H9 (cell line): ENCODE data around the gene KIF6. TPM values are rescaled to one million over a fixed set of nuclear protein-coding genes. Genes with fewer than 3 reads are reported as not detected.

Experiments used
- DNase-seq: peaks from one replicate; pipeline ENCODE4 v3.0.0-alpha.2; 2017
- H2AFZ ChIP-seq: one replicate; pipeline ENCODE4 v1.6.1; 2013; ENCODE audit warnings: mild to moderate bottlenecking, low read length, control low read depth, moderate library complexity
- H2AK5ac ChIP-seq: 2 replicates; pipeline ENCODE4 v1.6.1; 2013; ENCODE audit warnings: low read length, control low read depth, mixed read lengths; ENCODE audit not compliant: insufficient read length
- H2BK120ac ChIP-seq: one replicate; pipeline ENCODE4 v1.6.1; 2013; ENCODE audit warnings: low read depth, mild to moderate bottlenecking, low read length, control low read depth, inconsistent platforms; ENCODE audit not compliant: poor library complexity, severe bottlenecking
- H2BK12ac ChIP-seq: 2 replicates; pipeline ENCODE4 v1.6.1; 2013; ENCODE audit warnings: low read length, control low read depth, mixed read lengths, low read depth; ENCODE audit not compliant: insufficient read length
- H2BK15ac ChIP-seq: 2 replicates; pipeline ENCODE4 v1.6.1; 2013; ENCODE audit warnings: low read depth, low read length, control low read depth
- H2BK20ac ChIP-seq: one replicate; pipeline ENCODE4 v1.6.1; 2013; ENCODE audit warnings: low read depth, mild to moderate bottlenecking, low read length, control low read depth, inconsistent platforms; ENCODE audit not compliant: poor library complexity, severe bottlenecking
- H2BK5ac ChIP-seq: 2 replicates; pipeline ENCODE4 v1.6.1; 2013; ENCODE audit warnings: low read length, control low read depth, mixed read lengths; ENCODE audit not compliant: insufficient read length
- H3K14ac ChIP-seq: 2 replicates; pipeline ENCODE4 v1.6.1; 2013; ENCODE audit warnings: low read length, control low read depth; ENCODE audit not compliant: insufficient read depth
- H3K18ac ChIP-seq: 2 replicates; pipeline ENCODE4 v1.6.1; 2013; ENCODE audit warnings: low read depth, mild to moderate bottlenecking, mixed read lengths, low read length, control low read depth; ENCODE audit not compliant: insufficient read length
- H3K23ac ChIP-seq: 2 replicates; pipeline ENCODE4 v1.6.1; 2013; ENCODE audit warnings: low read length, control low read depth, mixed read lengths, low read depth; ENCODE audit not compliant: insufficient read length
- H3K23me2 ChIP-seq: 2 replicates; pipeline ENCODE4 v1.6.1; 2013; ENCODE audit warnings: low read depth, mild to moderate bottlenecking, mixed read lengths, low read length, control low read depth; ENCODE audit not compliant: insufficient read length, poor library complexity, severe bottlenecking
- H3K27ac ChIP-seq: 2 replicates; pipeline ENCODE4 v1.5.1; 2013; ENCODE audit warnings: low read length, control low read depth, mixed read lengths, low read depth; ENCODE audit not compliant: insufficient read length
- H3K27me3 ChIP-seq: 2 replicates; pipeline ENCODE4 v1.6.1; 2013; ENCODE audit warnings: low read length, control low read depth, inconsistent platforms; ENCODE audit not compliant: insufficient read depth
- H3K4ac ChIP-seq: 2 replicates; pipeline ENCODE4 v1.6.1; 2013; ENCODE audit warnings: low read depth, mild to moderate bottlenecking, control low read depth, inconsistent platforms, low read length, moderate library complexity
- H3K4me1 ChIP-seq: 2 replicates; pipeline ENCODE4 v1.6.1; 2013; ENCODE audit warnings: low read length, control low read depth, inconsistent platforms; ENCODE audit not compliant: insufficient read depth
- H3K4me2 ChIP-seq: 2 replicates; pipeline ENCODE4 v1.6.1; 2013; ENCODE audit warnings: low read length, control low read depth, mixed read lengths; ENCODE audit not compliant: insufficient read length, insufficient read depth
- H3K56ac ChIP-seq: 2 replicates; pipeline ENCODE4 v1.6.1; 2013; ENCODE audit warnings: low read depth, mild to moderate bottlenecking, mixed read lengths, low read length, control low read depth; ENCODE audit not compliant: insufficient read length
- H3K79me1 ChIP-seq: 2 replicates; pipeline ENCODE4 v1.6.1; 2013; ENCODE audit warnings: low read depth, mild to moderate bottlenecking, moderate library complexity, low read length, control low read depth, inconsistent platforms; ENCODE audit not compliant: insufficient read depth, poor library complexity, severe bottlenecking
- H3K79me2 ChIP-seq: 2 replicates; pipeline ENCODE4 v1.6.1; 2013; ENCODE audit warnings: low read length, control low read depth, inconsistent platforms; ENCODE audit not compliant: insufficient read depth
- H3K9ac ChIP-seq: 2 replicates; pipeline ENCODE4 v1.6.1; 2013; ENCODE audit warnings: low read length, control low read depth, mixed read lengths; ENCODE audit not compliant: insufficient read length; ENCODE audit errors: extremely low read depth
- H3K9me3 ChIP-seq: one replicate; pipeline ENCODE4 v1.6.1; 2013; ENCODE audit warnings: low read depth, low read length, inconsistent platforms; ENCODE audit not compliant: control insufficient read depth
- H3T11ph ChIP-seq: one replicate; pipeline ENCODE4 v1.6.1; 2013; ENCODE audit warnings: mild to moderate bottlenecking, low read length, control low read depth, inconsistent platforms
- H4K20me1 ChIP-seq: one replicate; pipeline ENCODE4 v1.6.1; 2013; ENCODE audit not compliant: control insufficient read depth, insufficient read length, insufficient read depth
- H4K5ac ChIP-seq: 2 replicates; pipeline ENCODE4 v1.6.1; 2013; ENCODE audit warnings: low read depth, mild to moderate bottlenecking, mixed read lengths, low read length, control low read depth; ENCODE audit not compliant: insufficient read length
- H4K8ac ChIP-seq: replicated peaks from 2 replicates; pipeline ENCODE4 v1.6.1; 2013; ENCODE audit warnings: low read length, control low read depth, mixed read lengths, low read depth; ENCODE audit not compliant: insufficient read length
- H4K91ac ChIP-seq: 2 replicates; pipeline ENCODE4 v1.6.1; 2013; ENCODE audit warnings: low read depth, mild to moderate bottlenecking, moderate library complexity, mixed read lengths, low read length, control low read depth; ENCODE audit not compliant: insufficient read length
- H3K27ac Mint-ChIP-seq, 3 experiments: 2 replicates in 2 of 3; 3 replicates in 1 of 3; pipeline ENCODE4 v1.8.0; 2020 to 2021; ENCODE audit warnings: mixed read lengths in 3 of 3, mild to moderate bottlenecking in 1 of 3, moderate library complexity in 1 of 3
- H3K27me3 Mint-ChIP-seq: 2 replicates; pipeline ENCODE4 v1.8.0; 2021; ENCODE audit warnings: low read depth, mild to moderate bottlenecking, moderate library complexity, mixed read lengths
- H3K36me3 Mint-ChIP-seq, 3 experiments: 2 replicates in 2 of 3; 3 replicates in 1 of 3; pipeline ENCODE4 v1.8.0; 2020 to 2021; ENCODE audit warnings: low read depth in 3 of 3, mixed read lengths in 3 of 3; ENCODE audit not compliant: insufficient read depth in 1 of 3
- H3K4me1 Mint-ChIP-seq, 2 experiments: 2 replicates each; pipeline ENCODE4 v1.8.0; 2020; ENCODE audit warnings: mixed read lengths in 2 of 2
- H3K4me3 Mint-ChIP-seq, 2 experiments: 2 replicates in 1 of 2; 3 replicates in 1 of 2; pipeline ENCODE4 v1.8.0; 2020 to 2021; ENCODE audit warnings: mild to moderate bottlenecking in 2 of 2, mixed read lengths in 2 of 2, moderate library complexity in 1 of 2
- H3K9me3 Mint-ChIP-seq, 2 experiments: 2 replicates in 1 of 2; 3 replicates in 1 of 2; pipeline ENCODE4 v1.8.0; 2020; ENCODE audit warnings: mild to moderate bottlenecking in 2 of 2, mixed read lengths in 2 of 2, moderate library complexity in 1 of 2
- WGBS: extraction: QIAGEN DNeasy Blood & Tissue Kit; methylation state at CpG from one replicate; pipeline ENCODE4 v1.1.7; 2013; ENCODE audit warnings: missing lambda C conversion rate, low lambda C conversion rate, mixed read lengths; ENCODE audit not compliant: insufficient read length; ENCODE audit errors: extremely low coverage; 5-methylcytosine and 5-hydroxymethylcytosine counted together
- total RNA-seq: library from RNA; stranded (reverse); gene quantifications from 2 replicates; pipeline ENCODE4 v1.2.1, GENCODE V29; 2021
- TF ChIP-seq, protein P1 (sequence below): fragments of 200-600 bp; sonication (generic); conservative IDR thresholded peaks from 3 replicates; pipeline ENCODE4 v1.8.0; 2021; ENCODE audit warnings: antibody characterized with exemption, mild to moderate bottlenecking

The KIF6 gene
- total RNA-seq, 1 experiment from 2014 or later, result 0.63 TPM

DNA sequence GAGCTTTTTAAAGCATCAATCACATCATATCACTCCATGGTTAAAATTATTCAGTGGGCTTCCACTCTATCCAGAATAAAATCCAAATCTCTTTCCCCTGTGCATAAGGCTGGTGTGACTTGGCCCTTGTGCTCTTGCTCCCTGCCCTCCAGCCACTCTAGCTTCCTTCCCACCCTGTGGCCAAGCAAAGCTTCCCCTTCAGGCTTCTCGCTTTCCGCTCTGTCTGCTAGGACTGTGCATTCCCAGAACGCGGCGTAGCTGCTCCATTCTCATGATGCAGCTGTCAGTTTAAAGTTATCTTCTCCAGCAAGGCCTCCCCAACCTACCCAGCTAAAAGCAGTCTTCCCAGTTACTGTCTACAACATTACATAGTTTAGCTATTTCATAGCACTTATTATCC is 383.3 kb downstream of the KIF6 start:
- Histone ChIP-seq H3K9me3 (no peaks in the 10 kb centered on the region), H2AFZ (no peak overlapping the region), H3K56ac (no peak overlapping the region), H2BK12ac (no peak overlapping the region), H3K18ac (no peak overlapping the region), H3K23ac (no peak overlapping the region), H4K5ac (no peak overlapping the region), H3K4me1 (no peaks in the 10 kb centered on the region; the same call in 1 of the 2 replicates), H3K27me3 (no peaks in the 10 kb centered on the region), H4K8ac (no peak overlapping the region), H2AK5ac (no peak overlapping the region), H3K27ac (no peak overlapping the region), H3K9ac (no peak overlapping the region), H2BK5ac (no peak overlapping the region), H3K14ac (no peak overlapping the region), H3K79me1 (no peaks in the 10 kb centered on the region), H2BK20ac (no peak overlapping the region), H3K23me2 (no peaks in the 10 kb centered on the region), H2BK15ac (no peak overlapping the region), H3T11ph (no peak overlapping the region), H3K4me2 (no peak overlapping the region), H4K20me1 (no peaks in the 10 kb centered on the region), H2BK120ac (no peak overlapping the region), H4K91ac (no peak overlapping the region), H3K79me2 (no peaks in the 10 kb centered on the region), H3K4ac (no peak overlapping the region)
- Mint-ChIP-seq H3K4me3 (no peak overlapping the region), H3K4me1 (peaks cover 33 to 41% of the 10 kb centered on the region in 2 experiments), H3K27me3 (peaks cover 5% of the 10 kb centered on the region), H3K9me3 (peaks cover 0 to 4% of the 10 kb centered on the region in 2 experiments; a peak in 3 of 5 replicates), H3K27ac (no peak overlapping the region), H3K36me3 (peaks cover 0 to 5% (median 0%) of the 10 kb centered on the region in 3 experiments; a peak in 2 of 7 replicates)
- TF ChIP-seq, protein P1, sequence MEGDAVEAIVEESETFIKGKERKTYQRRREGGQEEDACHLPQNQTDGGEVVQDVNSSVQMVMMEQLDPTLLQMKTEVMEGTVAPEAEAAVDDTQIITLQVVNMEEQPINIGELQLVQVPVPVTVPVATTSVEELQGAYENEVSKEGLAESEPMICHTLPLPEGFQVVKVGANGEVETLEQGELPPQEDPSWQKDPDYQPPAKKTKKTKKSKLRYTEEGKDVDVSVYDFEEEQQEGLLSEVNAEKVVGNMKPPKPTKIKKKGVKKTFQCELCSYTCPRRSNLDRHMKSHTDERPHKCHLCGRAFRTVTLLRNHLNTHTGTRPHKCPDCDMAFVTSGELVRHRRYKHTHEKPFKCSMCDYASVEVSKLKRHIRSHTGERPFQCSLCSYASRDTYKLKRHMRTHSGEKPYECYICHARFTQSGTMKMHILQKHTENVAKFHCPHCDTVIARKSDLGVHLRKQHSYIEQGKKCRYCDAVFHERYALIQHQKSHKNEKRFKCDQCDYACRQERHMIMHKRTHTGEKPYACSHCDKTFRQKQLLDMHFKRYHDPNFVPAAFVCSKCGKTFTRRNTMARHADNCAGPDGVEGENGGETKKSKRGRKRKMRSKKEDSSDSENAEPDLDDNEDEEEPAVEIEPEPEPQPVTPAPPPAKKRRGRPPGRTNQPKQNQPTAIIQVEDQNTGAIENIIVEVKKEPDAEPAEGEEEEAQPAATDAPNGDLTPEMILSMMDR, result no peak
- WGBS, result no CpG with 5 or more reads among the region's 5 CpGs
- no peak for DNase-seq
